ENCODE results near the gene CIB4.

CIB4 gene

GRCh38 chr2:26581266-26581990 is 59.7 kb downstream of the CIB4 start:
- DNase-seq = no peak

- no peak for DNase-seq
Observed at GRCh38 chr2:26580751-26581150, 60.4 kb downstream of the CIB4 start.

GRCh38 chr2:26580151-26580550 is 61.0 kb downstream of the CIB4 start:
- DNase-seq = no peak

GRCh38 chr2:26579723-26580040 is 61.5 kb downstream of the CIB4 start:
- no peak for DNase-seq

GRCh38 chr2:26579025-26579722 is 62.0 kb downstream of the CIB4 start:
- no peak for DNase-seq

GRCh38 chr2:26578581-26578980 is 62.6 kb downstream of the CIB4 start:
- no peak for DNase-seq

- DNase-seq = no peak
Observed at GRCh38 chr2:26578113-26578458, 63.1 kb downstream of the CIB4 start.

- peak; percentile 80 for DNase-seq
Observed at GRCh38 chr2:26577442-26578112, 63.6 kb downstream of the CIB4 start.

GRCh38 chr2:26576565-26577441 is 64.4 kb downstream of the CIB4 start:
- DNase-seq = peak; percentile 11

- no peak for DNase-seq
Observed at GRCh38 chr2:26575836-26576564, 65.2 kb downstream of the CIB4 start.

GRCh38 chr2:26574900-26575560 is 66.1 kb downstream of the CIB4 start:
- DNase-seq = no peak

- DNase-seq = no peak
Observed at GRCh38 chr2:26574066-26574899, 66.9 kb downstream of the CIB4 start.

GRCh38 chr2:26573241-26573925 is 67.8 kb downstream of the CIB4 start:
- no peak for DNase-seq

GRCh38 chr2:26572591-26572990 is 68.6 kb downstream of the CIB4 start:
- DNase-seq = no peak

- DNase-seq = no peak
Observed at GRCh38 chr2:26571316-26571715, 69.8 kb downstream of the CIB4 start.

- no peak for DNase-seq
Observed at GRCh38 chr2:26570083-26570430, 71.1 kb downstream of the CIB4 start.

GRCh38 chr2:26569216-26570082 is 71.7 kb downstream of the CIB4 start:
- no peak for DNase-seq

- DNase-seq = no peak
Observed at GRCh38 chr2:26568076-26568890, 72.9 kb downstream of the CIB4 start.

GRCh38 chr2:26567534-26567933 is 73.6 kb downstream of the CIB4 start:
- DNase-seq = no peak
